NCI-H1694 (cell line): Measurements from ENCODE around the gene UST.
"Not testable (repeated sequence)": the region's sequence is repeated elsewhere in the genome, so short reads cannot be mapped to it uniquely, and the experiment has no call there.

ENCODE experiments used
- DNase-seq: peaks from one replicate; lab custom pipeline; 2025; lab: John Stamatoyannopoulos, UW

UST gene

DNA sequence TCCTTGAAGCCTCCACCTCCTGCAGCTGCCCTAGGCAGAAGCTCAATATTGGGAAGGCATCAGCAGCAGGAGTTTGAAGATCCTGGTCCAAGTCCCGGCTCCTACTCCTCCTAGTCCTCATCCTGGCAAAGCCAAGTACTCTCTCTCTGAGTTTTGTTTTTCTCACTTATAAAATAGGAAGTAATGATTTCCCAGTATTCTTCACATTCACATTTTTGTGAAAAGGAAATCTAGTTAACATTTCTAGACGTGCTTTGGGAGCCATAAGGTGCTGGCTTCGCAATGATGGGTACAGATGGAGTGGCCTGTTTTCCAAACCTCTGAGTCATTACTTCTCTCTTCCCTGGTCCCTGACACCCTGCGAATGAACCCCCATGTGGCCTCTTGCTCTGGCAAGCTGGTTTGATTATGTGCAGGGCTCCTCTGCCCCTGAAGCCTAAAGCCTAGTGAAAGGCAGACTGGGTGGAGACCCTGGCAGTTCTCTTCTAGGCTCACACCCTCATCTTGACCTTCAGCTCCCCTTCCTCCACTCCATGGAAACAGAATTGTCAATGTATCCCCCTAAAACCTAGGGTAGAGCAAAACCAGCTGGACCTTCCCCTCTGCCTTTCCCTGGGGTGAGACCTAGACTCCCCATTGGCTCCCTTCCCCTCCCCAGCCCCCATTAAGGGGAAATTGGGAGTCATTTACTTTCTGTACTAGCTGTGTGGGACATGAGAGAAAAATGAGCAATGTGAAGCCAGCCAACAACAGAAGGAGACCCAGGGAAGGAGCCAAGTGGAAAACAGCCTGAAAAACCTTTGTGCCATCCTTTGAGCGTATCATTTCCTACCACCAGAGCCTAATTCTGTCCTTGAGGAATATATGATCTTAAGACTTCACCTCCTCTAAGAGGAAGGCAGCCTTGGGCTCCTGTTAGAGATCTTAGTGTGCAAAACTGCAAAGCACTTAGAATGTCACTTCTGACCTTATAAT, 158.4 kb downstream of the UST start:
- DNase-seq, result no peak

DNA sequence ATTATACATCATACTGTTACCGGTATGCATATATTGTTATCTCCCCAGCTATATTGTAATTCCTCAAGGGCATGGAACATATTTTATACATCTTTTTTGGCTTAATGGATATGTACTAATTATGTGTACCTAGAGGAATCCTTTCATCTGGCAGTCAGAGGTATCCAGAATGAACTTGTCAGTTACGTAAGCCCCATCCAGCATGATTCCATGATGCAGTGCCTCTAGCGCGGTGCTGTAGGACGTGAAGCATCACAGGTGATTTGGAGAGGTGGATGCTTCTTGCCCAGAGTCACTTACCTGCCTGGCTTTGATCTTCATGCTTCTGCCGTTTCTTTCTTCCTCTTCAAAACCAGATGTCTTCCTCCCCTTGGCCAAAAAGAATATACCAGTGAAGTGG, 159.1 kb downstream of the UST start:
- no peak for DNase-seq

DNA sequence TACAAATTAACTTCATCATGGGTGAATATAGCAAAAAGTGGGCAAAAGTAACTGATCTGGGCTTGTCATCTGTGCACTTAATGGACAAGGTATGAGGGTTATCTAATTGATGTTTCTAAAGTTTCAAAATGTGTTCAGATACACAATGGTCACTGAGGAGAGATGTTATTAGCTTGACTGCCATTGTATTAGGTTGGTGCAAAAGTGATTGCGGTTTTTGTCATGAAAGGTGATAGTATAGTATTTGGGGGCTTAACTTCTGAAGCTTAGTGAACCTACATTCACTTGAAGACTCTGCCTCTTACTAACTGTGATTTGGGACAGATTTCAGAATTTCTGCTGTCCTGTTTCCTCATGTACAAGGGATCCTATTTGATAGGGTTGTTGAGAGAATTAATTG, 159.6 kb downstream of the UST start:
- DNase-seq, result no peak

DNA sequence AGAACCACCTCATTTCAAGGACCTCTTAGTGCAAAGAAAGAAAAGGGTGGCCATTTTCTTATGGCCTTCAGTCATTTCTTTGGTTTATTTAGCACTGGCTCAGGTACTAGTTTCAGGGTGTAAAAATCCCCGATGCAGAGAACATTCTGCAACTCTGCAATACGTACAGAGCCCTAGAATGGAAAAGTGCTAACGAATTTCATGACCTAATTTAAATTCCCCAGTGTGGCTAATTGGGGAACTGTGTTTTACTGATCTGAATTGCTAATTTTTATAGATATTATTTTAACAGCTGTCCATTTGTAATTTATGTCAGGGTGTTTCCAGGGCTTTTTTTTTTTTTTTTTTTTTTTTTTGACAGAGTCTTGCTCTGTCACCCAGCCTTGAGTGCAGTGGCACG, 160.7 kb downstream of the UST start:
- no peak for DNase-seq

DNA sequence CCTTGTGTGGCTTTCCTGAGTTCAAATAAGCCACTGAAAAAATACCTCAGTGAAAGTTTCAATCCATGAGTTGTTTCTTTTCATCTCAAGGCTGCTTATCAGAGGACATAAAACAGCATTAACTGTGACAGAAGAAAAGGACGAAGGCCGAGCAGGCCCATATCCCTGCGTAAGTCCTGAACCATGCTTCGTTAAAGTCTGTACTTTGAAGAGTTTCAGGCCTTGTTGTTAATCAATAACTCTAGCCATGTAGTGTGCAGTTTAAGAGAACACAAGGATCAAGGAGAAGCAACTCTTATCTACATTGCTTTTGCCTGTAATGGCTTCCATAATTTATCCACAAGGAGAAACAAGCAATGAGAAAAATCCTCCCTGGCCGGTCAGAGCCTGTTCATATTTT, 165.4 kb downstream of the UST start:
- DNase-seq, result no peak

DNA sequence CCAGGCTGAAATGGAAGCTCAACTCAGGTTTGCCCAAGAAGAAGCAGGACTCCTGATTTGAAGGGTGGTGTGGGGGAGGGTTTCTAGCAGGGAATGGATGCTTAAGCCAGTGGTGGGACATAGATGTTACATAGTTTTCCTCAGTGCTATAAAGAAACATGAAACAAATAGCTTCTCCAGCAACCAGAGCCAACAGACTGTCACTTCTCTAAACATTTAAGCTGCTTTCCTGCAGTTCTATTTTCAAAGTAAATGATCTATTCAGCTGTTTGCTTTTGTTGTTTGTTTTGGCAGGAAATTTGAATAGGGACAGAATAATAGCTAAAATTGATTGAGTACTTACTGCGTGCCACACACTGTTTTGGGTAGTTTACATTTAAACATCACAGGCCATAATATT, 169.0 kb downstream of the UST start:
- DNase-seq, result no peak

DNA sequence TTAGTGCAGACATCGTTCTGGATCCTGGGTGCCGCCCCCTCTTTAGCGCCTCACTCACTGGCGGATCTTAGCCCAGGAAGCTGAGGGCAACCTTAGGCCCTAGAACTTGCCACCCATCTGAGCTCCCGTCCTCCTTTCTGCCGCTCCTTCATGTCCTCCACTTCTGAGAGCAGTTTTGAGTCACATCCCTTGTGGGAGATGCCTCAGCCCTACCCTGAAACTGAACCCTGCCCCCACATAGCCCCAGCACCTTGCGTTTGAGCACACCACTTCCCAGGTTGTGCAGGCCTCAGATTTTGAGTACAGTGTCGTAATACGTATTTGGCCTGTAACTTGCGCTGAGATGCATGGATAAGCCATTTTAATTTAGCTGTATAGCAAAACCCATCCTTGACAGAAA, 169.7 kb downstream of the UST start:
- not testable (repeated sequence) for DNase-seq

DNA sequence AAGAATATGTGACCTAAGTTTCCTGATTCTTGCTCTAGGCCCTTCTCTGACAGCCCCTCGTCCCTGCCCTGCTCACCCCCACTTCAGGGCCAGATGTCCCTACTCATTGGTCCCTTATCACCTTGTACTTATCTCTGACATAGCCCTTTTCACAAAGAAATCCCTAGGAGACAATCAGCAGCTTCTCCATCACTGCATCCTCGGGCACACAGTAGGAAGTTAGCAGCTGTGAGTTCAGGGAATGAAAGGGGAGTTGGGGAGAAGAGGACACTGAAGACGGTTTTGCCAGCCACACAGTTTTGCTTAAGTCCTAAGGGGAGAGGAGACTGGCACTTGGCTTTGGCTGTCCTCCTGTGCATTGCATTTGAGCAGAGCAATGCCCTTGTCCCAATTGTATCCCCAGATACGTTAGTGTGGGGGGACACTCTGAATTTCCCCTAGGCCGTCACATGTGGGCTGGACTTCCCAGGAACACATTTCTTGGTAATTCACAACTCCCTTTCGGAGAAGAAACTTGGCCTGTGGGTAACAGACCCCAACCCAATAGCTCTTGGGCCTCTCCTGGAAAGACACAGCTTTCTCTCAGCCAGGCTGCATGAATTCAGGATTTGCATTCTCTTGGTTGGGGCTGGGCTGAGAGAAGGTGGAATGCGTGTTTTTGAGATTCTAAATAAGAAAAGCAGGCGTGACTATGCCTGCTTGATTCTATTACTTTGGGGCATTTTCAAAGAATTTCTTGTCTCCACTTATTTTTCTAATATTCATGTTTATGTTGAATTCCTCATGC, 177.6 kb downstream of the UST start:
- DNase-seq, result no peak

DNA sequence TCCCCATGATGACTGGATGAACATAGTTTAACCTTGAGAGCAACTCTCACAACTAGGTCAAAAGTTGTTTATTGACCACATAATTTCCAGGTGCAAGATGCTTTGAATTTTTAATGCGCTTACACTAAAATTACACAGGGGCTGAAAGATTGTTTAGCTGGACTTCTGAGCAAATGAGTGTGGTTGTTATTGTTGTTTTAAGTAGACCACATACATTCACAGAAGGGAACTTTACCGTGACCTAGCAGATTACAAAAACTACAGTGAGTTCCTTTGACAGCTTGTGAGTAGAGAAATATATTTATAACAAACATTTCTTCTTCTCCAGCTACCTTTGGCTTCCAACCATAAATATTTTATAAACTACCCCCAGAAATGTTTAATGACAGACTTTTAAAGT, 178.9 kb downstream of the UST start:
- no peak for DNase-seq

DNA sequence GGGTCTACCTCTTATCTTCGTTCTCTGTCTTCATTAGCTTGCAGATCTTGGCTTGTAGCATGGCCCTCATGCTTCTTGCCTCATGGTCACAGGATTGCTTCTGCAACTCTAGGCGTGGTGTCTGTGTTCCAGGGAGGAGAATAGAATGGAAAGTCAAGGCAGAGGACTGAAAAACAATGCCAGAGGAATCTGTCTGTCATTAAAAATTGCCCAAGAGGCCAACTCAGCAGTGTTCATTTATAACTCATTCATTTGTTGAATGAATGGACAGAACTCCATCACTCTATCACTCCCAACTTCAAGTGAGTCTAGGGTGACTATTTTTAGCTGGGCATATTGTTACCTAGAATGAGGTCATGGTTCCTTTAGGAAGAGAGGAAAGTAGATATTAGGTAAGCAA, 179.6 kb downstream of the UST start:
- DNase-seq, result no peak

DNA sequence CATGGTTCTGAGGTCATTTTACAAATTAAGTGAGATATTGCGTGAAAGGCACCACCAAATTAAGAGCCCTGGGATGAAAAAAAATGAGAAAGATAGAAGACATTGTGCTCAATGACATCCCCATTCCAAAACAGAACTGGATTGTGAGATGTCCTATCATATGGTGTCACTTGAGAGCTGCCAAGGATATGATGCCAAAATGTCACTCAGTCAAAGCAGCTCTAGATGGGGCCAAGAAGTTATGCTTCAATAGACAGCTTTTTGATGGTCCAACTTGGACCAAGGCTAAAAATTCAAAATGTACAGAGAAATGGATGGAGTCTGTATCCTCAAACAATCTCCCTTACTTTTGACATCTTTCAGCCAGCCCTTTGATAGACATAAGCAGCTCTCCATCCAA, 180.8 kb downstream of the UST start:
- no peak for DNase-seq

DNA sequence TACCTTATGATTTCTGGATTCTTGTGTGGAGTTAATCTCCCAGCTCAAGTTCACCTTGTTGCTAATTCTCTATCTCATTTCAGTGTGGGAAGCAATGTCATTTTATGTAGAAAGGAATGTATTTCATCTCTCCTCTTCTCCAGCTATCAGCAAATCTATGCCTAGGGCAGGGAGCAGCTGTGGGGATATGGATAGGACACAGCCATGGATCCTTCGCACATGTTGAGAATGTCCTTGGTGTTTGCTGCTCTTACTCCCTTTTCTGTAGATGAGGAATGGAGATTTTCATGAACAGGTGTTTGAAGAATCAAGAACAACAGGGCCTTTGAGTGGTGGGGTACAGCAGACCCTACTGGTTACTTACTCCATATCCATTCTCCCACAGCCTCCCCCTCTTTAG, 182.0 kb downstream of the UST start:
- DNase-seq, result no peak

DNA sequence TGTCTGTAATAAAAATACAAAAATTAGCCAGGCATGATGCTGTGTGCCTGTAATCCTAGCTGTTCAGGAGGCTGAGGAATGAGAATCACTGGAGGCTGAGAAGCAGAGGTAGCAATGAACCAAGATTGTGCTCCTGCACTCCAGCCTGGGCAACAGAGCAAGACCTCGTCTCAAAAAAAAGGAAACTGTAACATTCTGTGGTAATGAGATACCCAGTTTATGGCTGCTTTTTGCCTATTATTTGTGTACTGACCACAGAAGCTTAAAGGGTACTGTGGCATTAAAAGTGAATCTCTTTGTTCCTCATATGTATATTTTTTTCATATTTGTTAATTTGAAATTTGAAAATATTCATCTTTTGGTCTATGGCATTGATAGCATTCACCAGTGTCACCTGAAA, 185.4 kb downstream of the UST start:
- DNase-seq, result no peak

DNA sequence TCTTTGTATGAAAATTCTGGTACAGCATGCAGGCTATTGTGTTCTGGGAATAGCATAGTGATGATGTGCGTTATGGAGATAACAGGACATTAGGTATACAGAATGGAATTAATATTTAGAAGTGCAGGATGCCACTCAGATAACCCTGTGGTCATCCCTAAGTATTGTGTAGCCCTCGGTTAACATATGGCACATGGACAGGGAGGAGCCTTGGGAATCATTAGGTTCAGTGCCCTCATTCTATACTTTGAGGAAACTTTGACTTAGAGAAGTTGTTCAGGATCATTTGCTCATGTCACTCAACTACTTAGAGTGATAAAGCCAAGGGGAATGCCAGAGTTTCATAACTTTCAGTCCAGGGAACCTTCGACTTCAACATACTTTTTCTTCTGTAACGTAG, 185.9 kb downstream of the UST start:
- DNase-seq, result no peak

DNA sequence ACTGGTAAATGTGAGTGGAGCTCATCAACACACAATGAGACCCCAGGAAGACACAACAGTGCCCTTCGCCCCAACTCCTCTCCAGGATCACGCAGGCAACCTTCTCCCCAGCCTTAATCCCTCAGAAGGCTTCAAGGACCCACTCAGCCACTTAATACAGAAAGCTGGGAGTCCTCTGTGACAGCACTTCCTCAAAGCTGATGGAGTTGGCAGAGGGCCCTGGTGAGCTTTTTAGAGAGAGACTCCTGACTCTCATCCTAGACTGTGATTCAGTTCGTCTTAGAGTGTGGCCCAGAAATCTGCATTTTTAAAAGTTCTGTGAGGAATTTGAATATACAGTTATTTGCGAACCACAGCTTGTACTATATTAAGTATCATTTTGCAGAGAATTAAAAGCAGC, 187.7 kb downstream of the UST start:
- no peak for DNase-seq

DNA sequence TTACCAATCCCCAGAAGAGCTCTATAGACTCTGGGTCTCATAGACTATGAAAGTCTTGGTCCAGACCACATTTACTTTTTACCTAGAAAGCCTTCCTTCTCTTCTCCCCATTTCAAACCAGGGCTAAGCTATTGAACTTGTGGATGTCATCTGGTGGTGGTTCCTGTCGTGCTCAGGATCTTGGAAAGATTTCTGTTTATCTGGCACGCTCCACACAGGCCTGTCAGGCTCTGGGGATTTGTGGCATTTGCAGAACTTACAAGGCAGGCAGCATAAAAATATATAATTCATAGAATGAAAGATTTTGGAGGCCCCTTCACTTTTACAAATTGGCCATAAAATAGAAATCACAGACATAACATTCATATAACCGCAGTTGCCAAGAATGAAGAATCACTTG, 188.1 kb downstream of the UST start:
- no peak for DNase-seq

DNA sequence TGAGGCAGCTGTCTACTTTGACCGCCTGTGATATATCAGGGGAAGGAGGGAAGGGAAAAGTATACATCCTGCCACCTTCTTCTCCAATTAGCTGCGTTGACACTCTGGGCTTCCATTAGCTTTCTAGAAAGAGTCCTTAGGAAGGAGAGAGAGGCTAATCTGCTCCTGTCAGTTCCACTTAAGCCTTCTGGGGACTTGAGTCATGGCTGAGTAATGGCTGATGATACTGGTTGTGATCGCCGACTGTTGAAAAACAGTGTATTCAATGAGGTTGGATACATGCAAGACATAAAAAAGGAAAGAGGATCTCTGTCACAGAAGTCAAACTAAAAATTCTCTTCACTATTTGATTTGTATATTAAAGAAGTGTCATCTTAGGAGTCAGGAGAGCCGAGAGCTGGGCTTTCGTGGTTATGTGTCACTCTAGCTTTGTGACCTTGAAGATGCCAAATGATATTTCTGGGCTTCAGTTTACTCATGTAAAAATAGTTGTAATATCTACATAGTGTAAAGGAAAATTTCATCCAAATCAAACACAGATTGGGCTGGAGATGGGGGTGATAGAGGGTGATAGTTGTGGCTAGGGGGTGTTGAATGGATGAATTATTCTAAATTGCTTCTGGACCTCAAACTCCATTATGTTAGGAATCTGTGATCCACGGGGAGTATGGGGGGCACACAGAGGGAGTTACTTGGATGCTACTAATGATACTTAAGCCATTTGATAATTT, 189.0 kb downstream of the UST start:
- no peak for DNase-seq

DNA sequence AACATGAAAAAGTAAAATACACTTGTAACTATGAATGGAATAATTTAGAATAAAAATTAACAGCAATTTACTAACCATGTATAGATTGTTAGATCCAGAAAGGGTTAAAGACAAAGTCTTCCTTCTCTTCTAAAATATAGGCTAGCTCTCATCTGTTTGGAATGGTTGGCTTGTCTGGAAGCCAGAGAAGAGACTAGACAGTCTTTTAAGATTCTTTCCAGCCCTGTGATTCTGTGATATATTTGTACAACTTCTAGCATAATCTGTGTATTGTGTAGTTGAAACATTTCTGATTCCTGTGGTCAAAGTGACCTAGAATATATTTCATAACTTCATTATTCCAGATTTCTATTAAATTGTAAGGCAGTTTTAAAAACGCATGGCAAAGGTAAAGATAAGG, 196.6 kb downstream of the UST start:
- no peak for DNase-seq

DNA sequence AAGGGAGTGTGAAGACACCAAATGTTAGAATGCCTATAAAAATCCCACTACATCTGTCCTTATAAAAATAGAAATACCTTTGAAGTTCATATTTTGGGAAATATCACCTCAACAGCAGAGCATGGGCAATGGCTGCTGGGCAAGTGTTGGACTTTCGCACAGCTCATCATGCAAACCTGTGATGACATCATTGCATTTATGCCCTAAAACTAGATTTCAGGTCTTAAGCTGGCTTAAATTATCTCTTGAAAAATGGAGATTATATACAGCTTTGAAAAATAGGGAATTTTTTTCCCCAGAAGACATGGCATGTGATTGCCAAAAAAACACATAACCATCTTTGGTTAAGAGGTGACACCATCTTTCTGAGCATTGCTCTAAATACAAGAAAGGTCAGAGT, 197.8 kb downstream of the UST start:
- DNase-seq, result no peak

DNA sequence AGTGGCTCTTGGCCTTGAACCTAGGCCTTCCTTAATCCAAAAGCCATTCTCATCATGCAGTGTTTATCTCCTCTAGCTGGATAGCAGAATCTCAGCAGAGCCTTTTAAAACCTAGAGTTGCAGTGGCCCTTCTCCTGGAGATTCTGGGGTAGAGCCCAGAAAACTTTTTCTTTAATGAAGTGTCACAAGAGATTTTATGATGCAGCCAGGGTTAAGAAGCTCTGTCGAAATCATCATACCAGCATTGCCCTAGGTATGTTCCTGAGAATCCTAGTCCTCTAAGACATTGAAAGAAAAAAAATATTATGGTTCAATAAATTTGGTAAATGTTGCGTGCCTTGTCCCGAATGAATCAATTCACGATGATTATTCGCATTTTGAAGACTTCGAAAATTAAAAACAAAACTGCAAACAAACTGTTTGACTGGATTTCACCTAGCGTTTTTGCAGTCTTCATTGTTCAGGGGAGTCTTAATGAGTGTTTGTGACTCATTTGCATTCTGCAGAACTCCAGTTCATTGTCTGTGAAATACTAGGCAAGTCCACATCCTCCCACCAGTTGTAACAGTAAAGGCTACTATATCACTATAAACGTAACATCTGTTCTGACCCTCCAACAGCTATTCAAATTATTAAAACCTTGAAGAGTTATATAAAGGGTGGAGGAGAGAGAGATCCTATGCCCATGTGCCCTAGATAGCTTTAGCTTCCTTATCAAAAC, 198.6 kb downstream of the UST start:
- DNase-seq, result no peak

DNA sequence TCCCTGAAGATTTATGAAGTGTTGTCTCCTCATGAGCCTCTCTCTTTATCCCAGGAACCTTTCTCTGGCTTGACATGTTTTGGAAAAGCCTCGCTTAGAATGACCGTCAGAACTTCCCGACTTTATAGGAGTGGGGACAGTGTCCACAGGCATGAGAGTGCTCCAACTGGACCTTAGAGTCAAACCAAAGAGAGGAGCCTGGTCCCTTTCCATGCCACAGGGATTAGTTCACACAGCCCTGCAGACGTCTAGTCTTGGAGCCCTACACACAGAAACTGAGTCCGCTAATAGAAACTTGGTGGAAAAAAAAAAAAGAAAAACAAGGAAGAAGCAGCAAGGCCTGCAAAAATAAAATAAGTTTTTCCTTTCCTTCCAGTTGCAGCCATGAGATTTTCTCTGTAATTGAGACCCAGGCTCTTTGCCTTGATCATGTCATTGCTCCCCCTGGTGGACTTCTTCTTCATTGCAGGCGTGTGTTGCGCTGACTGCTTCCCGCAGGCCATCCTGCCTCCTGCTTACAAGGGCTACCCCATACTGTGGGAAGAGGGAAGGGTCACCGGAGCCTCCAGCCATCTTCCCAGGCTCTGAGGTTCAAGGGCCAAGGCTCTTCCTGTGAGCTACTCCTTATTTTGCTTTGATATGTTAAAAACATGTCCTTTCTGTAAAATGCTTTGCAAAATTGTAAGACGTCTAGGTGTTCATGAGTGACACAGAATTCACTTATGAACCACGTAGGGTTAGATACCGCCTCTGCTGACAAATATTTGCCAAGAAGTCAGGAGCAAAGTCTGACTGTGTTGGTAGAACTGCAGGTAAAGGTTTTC, 201.0 kb downstream of the UST start:
- peak; percentile 0 for DNase-seq
